COR-L47 (cell line): ENCODE results near the gene MOXD1.
A peak's percentile ranks its signal among the peaks of the same experiment; 100 is the strongest.

Experiments
- DNase-seq: peaks from one replicate; lab custom pipeline; 2025; lab: John Stamatoyannopoulos, UW

The MOXD1 gene

DNA sequence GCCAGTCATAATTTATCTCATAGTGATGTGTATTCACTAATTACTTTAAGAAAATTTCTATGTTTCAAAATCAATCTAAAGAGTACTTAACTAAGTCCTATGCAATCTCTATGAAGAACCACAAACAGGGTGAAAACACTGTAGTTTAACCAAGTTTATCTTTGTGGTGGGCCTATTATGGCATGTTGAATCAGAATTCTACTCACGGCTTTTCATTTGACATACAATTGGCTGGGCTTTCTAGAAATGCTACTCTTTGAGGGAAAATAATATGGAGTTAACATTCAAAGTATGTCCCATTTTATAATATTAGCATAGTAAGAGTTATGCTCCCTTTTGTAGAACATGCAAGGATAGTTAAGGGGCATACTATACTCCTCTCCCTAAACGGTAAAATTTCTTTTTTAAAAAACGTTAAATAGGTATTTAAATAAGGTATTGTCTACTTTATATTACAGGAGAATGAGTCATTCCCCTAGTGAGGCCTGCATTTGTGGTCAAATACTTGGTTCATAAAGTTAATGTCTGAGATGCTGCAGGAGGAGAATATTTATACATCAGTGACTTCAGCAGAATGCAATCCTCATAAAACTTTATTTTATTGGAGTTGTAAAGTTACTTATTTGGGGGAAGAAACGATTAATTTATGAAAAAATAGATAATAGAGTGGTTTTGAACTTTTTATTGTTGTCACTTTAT, 1.8 kb downstream of the MOXD1 start:
- DNase-seq = no peak

DNA sequence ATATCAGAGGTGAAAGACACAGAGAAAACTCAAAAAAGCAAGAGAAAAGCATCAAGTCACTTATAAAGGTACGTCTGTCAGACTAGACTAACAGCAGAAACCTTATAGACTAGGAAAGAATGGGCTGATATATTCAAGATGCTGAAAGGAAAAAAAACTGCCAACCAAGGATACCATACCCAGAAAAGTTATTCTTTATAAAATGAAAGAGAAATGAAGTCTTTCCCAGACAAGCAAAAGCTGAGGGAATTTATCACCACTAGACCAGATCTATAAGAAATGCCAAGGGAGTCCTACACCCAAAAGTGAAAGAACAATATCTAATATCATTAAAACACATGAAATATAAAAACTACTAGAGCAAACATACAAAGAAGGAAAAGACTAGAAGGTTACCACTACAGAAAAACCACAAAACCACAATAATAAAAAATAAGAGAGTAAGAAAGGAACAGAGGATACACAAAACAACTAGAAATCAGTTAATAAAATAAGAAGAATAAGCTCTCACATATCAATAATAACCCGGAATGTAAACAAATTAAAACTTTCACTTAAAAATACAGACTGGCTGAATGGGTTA, 6.2 kb downstream of the MOXD1 start:
- DNase-seq = no peak

DNA sequence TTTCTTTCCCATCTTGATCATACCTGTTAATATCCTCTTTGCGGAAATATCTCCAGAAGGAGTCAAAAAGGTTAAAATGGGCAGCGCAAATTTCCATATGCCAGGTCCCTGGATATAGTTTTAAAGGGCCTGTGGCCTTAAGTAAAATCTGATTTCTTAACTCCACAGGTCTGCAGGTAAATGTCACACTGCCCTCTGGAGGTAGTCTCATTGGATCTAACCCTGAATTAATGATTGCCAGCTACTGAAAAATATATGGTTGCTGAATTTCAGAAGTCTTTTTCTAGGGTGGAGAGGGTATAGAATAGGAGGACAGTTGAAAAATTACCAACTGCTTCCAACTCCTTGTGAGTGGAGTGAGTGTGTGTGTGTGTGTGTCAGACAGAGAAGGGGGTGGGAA, 8.5 kb downstream of the MOXD1 start:
- DNase-seq = no peak

GRCh38 chr6:132392270-132392646, 9.0 kb downstream of the MOXD1 start:
- no peak for DNase-seq

GRCh38 chr6:132391391-132392269, 9.6 kb downstream of the MOXD1 start:
- DNase-seq = no peak

- DNase-seq = no peak
Measured at GRCh38 chr6:132390451-132390850, 10.8 kb downstream of the MOXD1 start.

DNA sequence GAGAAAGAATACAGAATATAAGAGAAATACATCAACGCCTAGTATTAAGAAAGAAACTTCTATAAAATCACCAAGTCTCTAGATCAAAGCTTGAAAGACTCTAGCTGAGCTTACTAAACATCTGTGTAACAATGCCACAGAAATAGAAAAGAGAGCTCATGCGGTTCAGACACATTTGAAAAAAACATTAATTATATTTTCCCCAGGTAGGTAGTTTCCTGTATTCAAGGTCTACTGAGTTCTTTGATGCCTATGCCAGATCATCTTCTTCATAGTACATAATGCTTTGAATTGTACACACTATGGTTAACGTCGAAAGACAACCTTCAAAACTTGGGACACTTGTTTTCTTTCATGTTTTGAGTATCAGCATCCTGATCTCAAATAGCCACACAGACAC, 11.3 kb downstream of the MOXD1 start:
- no peak for DNase-seq

DNA sequence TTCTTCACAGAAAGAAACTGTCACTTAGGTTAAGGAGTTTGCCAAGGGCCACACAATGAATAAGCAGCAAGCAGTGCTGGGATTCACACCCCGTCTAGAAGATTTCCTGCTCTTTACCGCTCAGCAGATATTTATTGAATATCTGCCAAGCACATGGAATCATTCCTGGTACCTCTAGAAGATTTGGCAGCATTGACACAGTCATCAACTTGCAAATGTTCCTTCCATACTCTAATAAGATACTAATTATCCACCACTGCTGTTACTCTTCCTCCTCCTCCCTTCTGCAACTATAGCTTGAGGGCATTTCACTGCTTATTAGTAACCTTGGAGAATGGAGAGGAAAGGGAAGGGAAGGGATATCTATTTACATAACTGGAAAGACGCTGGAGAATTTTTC, 13.0 kb downstream of the MOXD1 start:
- DNase-seq = peak; percentile 13

GRCh38 chr6:132382630-132383175, 18.6 kb downstream of the MOXD1 start:
- no peak for DNase-seq

DNA sequence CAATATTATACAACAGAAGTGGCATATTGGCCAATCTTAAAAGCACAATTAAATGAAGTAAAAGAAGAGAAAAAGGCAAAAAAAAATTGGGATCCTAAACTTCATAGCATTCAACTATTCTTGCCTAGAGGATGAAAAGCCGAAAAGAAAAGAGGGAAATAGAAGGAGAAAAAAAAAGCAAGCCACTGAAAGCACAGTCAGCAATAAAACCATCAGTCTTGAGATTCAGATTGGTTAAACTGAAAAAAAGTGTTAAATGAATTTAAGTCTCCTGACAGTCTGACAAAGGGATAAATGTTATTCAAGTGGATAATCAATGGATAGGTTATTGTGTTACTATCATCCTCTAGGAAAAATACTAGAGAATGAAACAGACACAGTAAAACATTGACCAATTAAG, 19.9 kb downstream of the MOXD1 start:
- DNase-seq = no peak

DNA sequence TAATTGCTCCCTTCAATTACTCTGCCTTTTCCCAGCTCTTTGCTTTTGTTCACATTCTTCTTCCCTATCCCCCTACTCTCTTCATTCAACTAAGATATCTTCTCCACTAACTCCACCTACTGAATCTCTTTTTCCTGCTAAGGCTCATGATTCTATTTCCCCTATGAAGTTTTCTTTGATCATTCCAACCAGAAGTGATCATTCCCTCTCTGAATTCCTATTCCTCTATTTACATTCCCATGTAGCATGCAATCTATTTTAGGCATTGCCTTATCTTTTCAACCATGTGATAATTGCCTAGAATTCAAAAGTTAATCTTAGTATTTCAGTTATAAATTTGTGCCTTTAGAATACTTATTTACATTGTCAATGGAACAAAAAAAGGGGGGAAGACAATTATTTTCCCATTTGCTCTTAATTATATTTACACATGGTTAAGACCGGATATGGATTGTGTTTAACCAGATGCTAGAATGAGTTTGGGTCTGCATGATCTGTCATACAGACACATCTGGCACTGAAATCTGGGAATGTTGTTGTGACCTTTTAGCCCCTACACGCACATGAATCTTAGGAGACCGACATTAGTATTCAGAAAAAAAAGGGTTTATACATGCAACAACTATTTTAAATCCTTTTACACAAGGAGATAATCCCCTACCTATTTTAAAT, 20.8 kb downstream of the MOXD1 start:
- no peak for DNase-seq

GRCh38 chr6:132369526-132369925, 31.7 kb downstream of the MOXD1 start:
- no peak for DNase-seq

DNA sequence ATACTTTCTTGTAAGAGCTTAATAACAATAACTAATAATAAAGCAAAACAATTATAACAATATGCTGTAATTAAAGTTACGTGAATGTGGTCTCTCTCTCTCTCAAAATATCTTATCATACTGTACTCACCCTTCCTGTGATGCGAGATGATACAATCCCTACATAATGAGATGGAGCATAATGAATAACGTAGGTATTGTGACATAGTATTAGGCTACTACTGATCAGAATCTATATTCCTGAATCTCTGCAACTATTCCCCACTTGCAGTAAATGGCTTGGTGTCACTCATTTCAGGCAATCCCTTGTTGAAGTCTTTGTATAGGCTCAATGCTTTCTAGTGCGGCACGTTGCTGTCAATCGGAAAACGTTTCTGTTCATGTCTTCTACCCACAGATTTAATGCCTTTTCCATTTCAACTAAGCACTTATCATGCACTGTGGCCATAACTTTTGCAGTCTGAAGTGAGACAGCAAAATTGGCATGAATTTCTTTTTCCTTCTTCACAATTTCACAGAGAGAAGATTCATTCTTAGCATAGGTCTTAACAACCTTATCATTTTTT, 32.3 kb downstream of the MOXD1 start:
- no peak for DNase-seq

DNA sequence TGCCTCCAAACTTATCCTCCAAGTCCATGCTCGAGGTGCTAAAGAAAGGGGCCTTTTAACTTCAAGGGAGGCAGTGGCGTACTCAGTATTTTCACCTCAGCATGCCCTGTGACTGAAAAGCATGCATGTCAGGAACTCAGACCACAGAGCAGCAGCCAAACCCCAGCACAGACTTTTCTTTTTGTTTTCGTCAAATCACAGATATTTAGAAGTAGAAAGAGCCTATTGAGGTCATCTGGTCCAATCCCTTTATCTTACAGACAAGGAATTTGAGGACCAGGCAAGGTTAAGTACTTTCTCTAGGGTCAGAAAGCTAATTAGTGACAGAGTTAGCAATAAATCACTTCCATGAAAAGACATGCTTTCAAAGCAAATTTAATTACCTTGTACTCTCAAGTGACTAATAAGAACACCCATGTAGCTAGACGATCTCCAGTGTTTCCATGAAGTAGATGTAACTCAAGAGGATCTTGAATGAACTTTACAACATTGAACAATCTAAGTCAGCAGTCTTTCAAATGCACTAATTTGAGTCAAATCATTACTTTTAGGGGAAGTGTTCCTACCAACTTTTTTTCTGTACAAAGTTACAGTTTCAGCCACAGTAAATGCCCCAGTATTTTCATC, 35.9 kb downstream of the MOXD1 start:
- no peak for DNase-seq

- no peak for DNase-seq
Measured at GRCh38 chr6:132364306-132365074, 36.8 kb downstream of the MOXD1 start.

- no peak for DNase-seq
Measured at GRCh38 chr6:132362442-132363185, 38.7 kb downstream of the MOXD1 start.

DNA sequence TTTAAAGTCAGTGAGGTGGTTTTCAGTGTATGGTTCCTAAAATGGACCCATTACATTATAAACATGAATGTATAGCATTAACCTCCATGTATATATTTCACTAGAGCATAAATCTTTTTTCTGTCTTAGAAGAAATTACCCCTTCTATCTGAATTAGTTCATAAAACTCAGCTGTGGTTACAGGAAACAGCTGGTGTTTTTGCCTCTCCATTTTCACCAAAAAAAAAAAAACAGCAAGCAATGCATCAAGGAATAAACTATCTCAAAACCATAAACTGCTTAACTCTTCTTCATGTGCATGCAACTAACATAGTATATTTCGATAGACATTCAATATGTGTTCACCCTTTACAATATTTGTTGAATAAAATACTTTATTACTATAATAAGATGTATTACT, 40.2 kb downstream of the MOXD1 start:
- DNase-seq = no peak

GRCh38 chr6:132359886-132360285, 41.4 kb downstream of the MOXD1 start:
- no peak for DNase-seq

- no peak for DNase-seq
Measured at GRCh38 chr6:132357120-132357519, 44.2 kb downstream of the MOXD1 start.
